Smooth muscle cell (in vitro differentiated cells): ENCODE measurements around the gene RUNX3. TPM values are rescaled to one million over a fixed set of nuclear protein-coding genes. Genes with fewer than 3 reads are reported as not detected.

ENCODE experiments used
- DNase-seq: peaks from one replicate; lab custom pipeline; 2025; ENCODE audit not compliant: unreplicated experiment; lab: John Stamatoyannopoulos, UW
- H2AFZ ChIP-seq: fragments of 200-600 bp; sonication (generic); 2 replicates; pipeline ENCODE4 v1.6.0; 2016; ENCODE audit warnings: antibody characterized with exemption, low read depth, mild to moderate bottlenecking
- H3F3A ChIP-seq: fragments of 200-600 bp; sonication (generic); 2 replicates; pipeline ENCODE4 v1.6.0; 2017; ENCODE audit warnings: antibody characterized with exemption, low read depth
- H3K27ac ChIP-seq: fragments of 200-600 bp; sonication (generic); 2 replicates; pipeline ENCODE4 v1.5.1; 2016; ENCODE audit warnings: low read depth, mild to moderate bottlenecking
- H3K27me3 ChIP-seq: fragments of 200-600 bp; sonication (generic); 2 replicates; pipeline ENCODE4 v1.6.1; 2016; ENCODE audit warnings: low read depth, mild to moderate bottlenecking
- H3K36me3 ChIP-seq: fragments of 200-600 bp; sonication (generic); 2 replicates; pipeline ENCODE4 v1.5.1; 2016; ENCODE audit warnings: low read depth
- H3K4me1 ChIP-seq: fragments of 200-600 bp; sonication (generic); 2 replicates; pipeline ENCODE4 v1.5.1; 2016; ENCODE audit warnings: low read depth
- H3K4me2 ChIP-seq: fragments of 200-600 bp; sonication (generic); 2 replicates; pipeline ENCODE4 v1.6.0; 2016; ENCODE audit warnings: mild to moderate bottlenecking
- H3K4me3 ChIP-seq: fragments of 200-600 bp; sonication (generic); 2 replicates; pipeline ENCODE4 v1.5.1; 2016; ENCODE audit warnings: mild to moderate bottlenecking
- H3K79me2 ChIP-seq: fragments of 200-600 bp; sonication (generic); 2 replicates; pipeline ENCODE4 v1.6.0; 2016; ENCODE audit warnings: low read depth, mild to moderate bottlenecking
- H3K9ac ChIP-seq: fragments of 200-600 bp; sonication (generic); 2 replicates; pipeline ENCODE4 v1.6.0; 2016; ENCODE audit warnings: low read depth
- H3K9me3 ChIP-seq: fragments of 200-600 bp; sonication (generic); replicated peaks from 2 replicates; pipeline ENCODE4 v1.5.1; 2016; ENCODE audit warnings: low read depth
- H4K20me1 ChIP-seq: fragments of 200-600 bp; sonication (generic); 2 replicates; pipeline ENCODE4 v1.6.0; 2016; ENCODE audit warnings: low read depth
- CTCF ChIP-seq: fragments of 200-600 bp; sonication (generic); IDR thresholded peaks from 2 replicates; pipeline ENCODE4 v1.5.1; 2017; ENCODE audit warnings: borderline replicate concordance, mild to moderate bottlenecking, antibody characterized with exemption; ENCODE audit not compliant: insufficient read depth, poor library complexity, severe bottlenecking
- whole genome bisulfite sequencing: methylation state at CpG from one replicate; pipeline ENCODE4 v1.1.7; 2016; ENCODE audit warnings: low lambda C conversion rate; 5-methylcytosine and 5-hydroxymethylcytosine counted together
- polyA plus RNA-seq: library from polyadenylated mRNA; unstranded; fragments of >200 nt; fragmentation: Nextera tagmentation; extraction: Ambion mirVana; gene quantifications from 2 replicates; pipeline ENCODE4 v1.2.1, GENCODE V29; 2016
- total RNA-seq: library from RNA; depleted of rRNA; stranded (reverse); fragments of >200 nt; gene quantifications from 2 replicates; pipeline ENCODE4 v1.2.3, GENCODE V29; 2014

The RUNX3 gene
- total and polyA plus RNA-seq, 2 experiments from 2014 or later = 4.5 to 8.2 TPM

DNA sequence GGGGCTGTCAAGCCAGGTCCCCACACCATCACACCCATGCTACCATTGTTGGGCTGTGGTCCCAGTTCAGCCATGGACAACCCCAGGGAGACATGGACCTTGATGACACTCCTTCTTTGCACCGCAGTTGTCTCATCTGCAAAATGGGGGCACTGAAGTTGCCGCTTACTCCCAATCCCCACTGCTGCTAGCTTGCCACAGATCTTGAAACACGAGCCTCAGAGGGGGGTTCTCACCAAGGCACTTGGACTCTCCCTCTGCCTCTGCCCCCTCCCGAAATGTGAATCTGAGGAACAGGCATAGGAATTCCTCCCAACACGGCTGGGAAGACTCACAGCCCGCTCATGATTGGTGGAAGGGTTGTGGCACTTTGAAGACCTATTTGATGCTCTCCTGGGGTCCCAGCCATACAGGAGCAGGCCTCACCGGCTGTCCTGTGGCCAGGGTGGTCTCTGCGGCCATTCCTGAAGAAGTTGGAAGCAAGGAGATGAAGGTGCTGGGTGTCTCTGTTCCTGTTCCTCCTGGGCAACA, 31.1 kb downstream of the RUNX3 start:
- H3K27me3 ChIP-seq = no peaks in the 10 kb centered on the region
- no peak for TF ChIP-seq CTCF

DNA sequence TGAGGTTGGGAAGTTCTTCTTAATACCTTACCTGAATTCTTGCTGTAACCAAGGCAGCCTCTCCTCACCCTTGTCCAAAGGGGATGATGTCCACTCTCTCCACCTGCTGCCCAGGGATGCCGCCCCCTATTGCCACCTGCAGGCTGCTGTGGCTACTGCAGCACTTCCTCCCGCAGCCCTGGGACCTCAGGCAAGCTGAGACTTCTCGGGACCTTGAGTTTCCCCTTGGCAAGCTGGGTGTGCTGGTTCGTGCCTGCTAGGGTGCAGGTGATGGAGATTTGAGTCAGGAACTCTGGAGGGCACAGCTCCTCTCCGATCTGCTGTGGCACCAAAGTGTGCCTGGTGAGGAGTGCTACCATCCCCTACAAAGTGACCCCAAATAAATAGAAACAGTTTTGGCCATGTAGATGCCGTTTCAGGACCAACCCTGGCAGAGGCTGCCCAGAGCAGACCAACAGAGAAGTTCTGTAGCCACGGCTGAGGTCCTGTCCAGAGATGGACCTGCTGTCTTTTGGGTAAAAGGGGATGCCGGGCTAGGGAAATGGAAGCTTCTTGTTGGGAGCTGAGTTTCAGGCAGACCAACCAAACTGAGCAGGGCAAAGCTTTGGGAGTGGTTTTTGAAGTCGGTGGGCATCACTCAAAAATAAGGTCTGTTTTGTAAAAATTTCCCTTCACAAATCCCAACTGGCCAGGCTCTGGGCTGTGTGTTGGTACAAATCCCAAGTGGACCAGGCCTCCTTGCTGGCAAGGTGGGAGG, 31.7 kb downstream of the RUNX3 start:
- Histone ChIP-seq H3K27ac (no peak overlapping the region), H4K20me1 (peaks cover 2% of the 10 kb centered on the region), H3K79me2 (no peaks in the 10 kb centered on the region), H3K4me3 (no peak overlapping the region), H3K9ac (no peak overlapping the region), H3K36me3 (no peaks in the 10 kb centered on the region), H3K27me3 (no peaks in the 10 kb centered on the region), H3K4me1 (no peaks in the 10 kb centered on the region), H2AFZ (no peak overlapping the region), H3K9me3 (no peaks in the 10 kb centered on the region), H3K4me2 (no peak overlapping the region), H3F3A (no peaks in the 10 kb centered on the region)
- peak; percentile 72 for TF ChIP-seq CTCF
- no peak for DNase-seq
- 55% methylated on average over 9 of the region's 9 CpGs for WGBS

More for the DNA sequence above, 31.1 kb downstream of the RUNX3 start:
- H3K36me3 ChIP-seq = no peaks in the 10 kb centered on the region
- no peak overlapping the region for H3K9ac ChIP-seq
- H4K20me1 ChIP-seq = peaks cover 7% of the 10 kb centered on the region
- H3F3A ChIP-seq = no peaks in the 10 kb centered on the region
- H2AFZ ChIP-seq = no peak overlapping the region
- no peaks in the 10 kb centered on the region for H3K4me1 ChIP-seq
- no peaks in the 10 kb centered on the region for H3K9me3 ChIP-seq
- no peak overlapping the region for H3K27ac ChIP-seq
- 86% methylated on average over 8 of the region's 8 CpGs for WGBS
- no peak overlapping the region for H3K4me2 ChIP-seq
- DNase-seq = no peak
- H3K4me3 ChIP-seq = no peak overlapping the region
- no peaks in the 10 kb centered on the region for H3K79me2 ChIP-seq

- no peaks in the 10 kb centered on the region for H4K20me1 ChIP-seq
- no peak overlapping the region for H2AFZ ChIP-seq
- no peaks in the 10 kb centered on the region for H3F3A ChIP-seq
- WGBS = 83% methylated on average over 17 of the region's 17 CpGs
- no peaks in the 10 kb centered on the region for H3K4me1 ChIP-seq
- H3K79me2 ChIP-seq = no peaks in the 10 kb centered on the region
- no peak overlapping the region for H3K27ac ChIP-seq
- no peaks in the 10 kb centered on the region for H3K9me3 ChIP-seq
- no peaks in the 10 kb centered on the region for H3K27me3 ChIP-seq
- H3K4me3 ChIP-seq = no peak overlapping the region
- DNase-seq = no peak
- H3K4me2 ChIP-seq = no peak overlapping the region
- H3K36me3 ChIP-seq = no peaks in the 10 kb centered on the region
- H3K9ac ChIP-seq = no peak overlapping the region
- no peak for TF ChIP-seq CTCF
These were observed 32.6 kb downstream of the RUNX3 start for GRCh38 chr1:24897263-24898151.
